GM23248 (cell line): Measurements from ENCODE around the gene ARSK.

Experiments
- EZH2 ChIP-seq: fragments of 200-600 bp; sonication (generic); IDR thresholded peaks from 2 replicates; pipeline ENCODE4 v1.6.1; 2018; ENCODE audit warnings: antibody characterized with exemption, mild to moderate bottlenecking; ENCODE audit not compliant: insufficient read depth, poor library complexity, severe bottlenecking
- EZH2phosphoT487 ChIP-seq: fragments of 200-600 bp; sonication (generic); IDR thresholded peaks from 2 replicates; pipeline ENCODE4 v1.6.1; 2018; ENCODE audit warnings: antibody characterized with exemption, moderate library complexity, mild to moderate bottlenecking, low read depth; ENCODE audit not compliant: insufficient read depth

DNA sequence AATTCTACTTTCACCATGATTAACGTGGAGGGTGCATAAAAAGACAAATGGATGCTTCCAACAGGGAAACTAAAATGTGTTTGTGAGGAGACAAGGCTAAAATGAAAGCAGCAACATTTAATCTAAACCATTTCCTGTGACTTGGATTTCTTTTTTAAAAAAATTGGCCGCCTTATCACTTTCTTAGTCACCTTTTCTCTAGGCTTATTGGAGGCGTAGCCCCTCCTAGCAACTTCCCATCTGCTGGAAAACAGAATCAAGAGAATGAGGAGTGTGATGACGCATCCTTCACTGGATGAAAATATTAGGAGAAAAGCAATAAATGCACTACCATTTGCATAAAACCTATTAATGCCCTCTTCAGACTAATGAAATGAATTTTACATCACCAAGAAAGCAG is 64.2 kb downstream of the ARSK start:
- TF ChIP-seq EZH2 (no peak), EZH2phosphoT487 (no peak)
